ENCODE results near the gene POR. TPM values are rescaled to one million over a fixed set of nuclear protein-coding genes. Genes with fewer than 3 reads are reported as not detected.
"Not testable (repeated sequence)": the region's sequence is repeated elsewhere in the genome, so short reads cannot be mapped to it uniquely, and the experiment has no call there.

Gene POR
- total and polyA plus RNA-seq, 2 donors (not counting 1 experiment from before 2014, with no cell fraction given): 68.4 to 78.4 TPM

DNA sequence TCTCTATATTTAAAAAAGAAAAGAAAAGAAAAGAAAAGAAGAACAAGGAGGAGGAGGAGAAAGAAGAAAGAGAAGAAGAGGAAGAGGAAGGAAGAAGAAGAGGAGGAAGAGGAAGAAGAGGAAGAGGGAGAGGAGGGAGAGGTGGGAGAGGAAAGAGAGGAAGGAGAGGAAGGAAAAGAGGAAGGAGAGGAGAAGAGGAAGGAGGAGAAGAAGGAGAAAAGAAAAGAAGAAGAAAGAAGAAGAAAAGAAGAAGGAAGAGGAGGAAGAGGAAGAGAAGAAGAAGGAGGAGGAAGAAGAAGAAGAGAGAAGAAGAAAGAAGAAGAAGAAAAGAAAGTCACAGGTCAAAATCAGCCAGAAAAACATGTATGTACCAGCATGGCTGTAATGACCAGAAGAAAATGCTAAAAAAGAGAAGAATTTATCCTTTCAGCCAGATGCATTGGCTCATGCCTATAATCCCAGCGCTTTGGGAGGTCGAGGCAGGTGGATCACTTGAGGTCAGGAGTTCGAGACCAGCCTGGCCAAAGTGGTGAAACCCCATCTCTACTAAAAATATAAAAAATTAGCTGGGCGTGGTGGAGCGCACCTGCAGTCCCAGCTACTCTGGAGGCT lies 5.3 kb upstream of the POR start:
- ChIA-PET POLR2A (no interaction called here), CTCF (no interaction called here)
- no peaks in the 10 kb centered on the region for H3K27me3 Mint-ChIP-seq

DNA sequence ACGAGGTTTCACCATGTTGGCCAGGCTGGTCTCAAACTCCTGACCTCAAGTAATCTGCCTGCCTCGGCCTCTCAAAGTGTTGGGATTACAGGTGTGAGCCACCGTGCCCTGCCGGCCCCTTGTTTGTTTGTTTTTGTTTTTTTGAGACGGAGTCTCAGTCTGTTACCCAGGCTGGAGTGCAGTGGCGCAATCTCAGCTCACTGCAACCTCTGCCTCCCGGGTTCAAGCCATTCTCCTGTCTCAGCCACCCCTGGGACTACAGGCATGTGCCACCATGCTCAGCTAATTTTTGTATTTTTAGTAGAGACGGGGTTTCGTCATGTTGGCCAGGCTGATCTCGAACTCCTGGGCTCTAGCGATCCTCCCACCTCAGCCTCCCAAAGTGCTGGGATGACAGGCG lies 3.8 kb upstream of the POR start:
- H3K9ac ChIP-seq (ENCODE audit: low read length); H3K4me2 ChIP-seq (replicated peaks; ENCODE audit: low read depth, low read length, poor library complexity, severe bottlenecking); H4K20me1 ChIP-seq (ENCODE audit: control insufficient read depth, insufficient read depth, low read length, poor library complexity, severe bottlenecking); H2AFZ ChIP-seq (ENCODE audit: insufficient read depth, low read depth, low read length, poor library complexity, severe bottlenecking); H3K27ac Mint-ChIP-seq; H3K9me3 ChIP-seq (ENCODE audit: control extremely low read depth in 1 of 3, control insufficient read depth in 2 of 3, insufficient read depth in 1 of 3, low read length in 2 of 3); H3K9me3 Mint-ChIP-seq (ENCODE audit: insufficient read depth); ATAC-seq (ENCODE audit: low read depth); H3K27ac ChIP-seq (ENCODE audit: low read length in 2 of 2); CTCF ChIA-PET; H3K27me3 Mint-ChIP-seq; POLR2A ChIA-PET; H3K27me3 ChIP-seq (replicated peaks in 1 of 4; ENCODE audit: control extremely low read depth in 1 of 4, control insufficient read depth in 3 of 4, insufficient read depth in 4 of 4, low read length in 3 of 4); H3K4me3 ChIP-seq (ENCODE audit: control extremely low read depth in 1 of 5, extremely low read depth in 1 of 5, insufficient read depth in 1 of 5, low read depth in 2 of 5, low read length in 4 of 5); H3K36me3 ChIP-seq (replicated peaks in 1 of 2; ENCODE audit: control extremely low read depth in 1 of 2, control insufficient read depth in 1 of 2, extremely low read depth in 1 of 2, insufficient read depth in 2 of 2, low read length in 1 of 2); DNase-seq; H3K4me3 Mint-ChIP-seq: not testable (repeated sequence)
- peaks cover 13 to 18% of the 10 kb centered on the region in 2 donors for H3K4me1 ChIP-seq (ENCODE audit: control insufficient read depth in 2 of 2, insufficient read depth in 2 of 2, low read length in 2 of 2)
- intact Hi-C loops (cut with micrococcal nuclease): loop anchor here (10.0 kb wide), 1 partner anchor 484 kb away; no protein-coding TSS in a partner anchor
- WGBS (ENCODE audit: insufficient coverage): 92% methylated on average over 5 of the region's 12 CpGs
- H3K4me1 Mint-ChIP-seq: peaks cover 16% of the 10 kb centered on the region
- peaks cover 18% of the 10 kb centered on the region for H3K79me2 ChIP-seq (ENCODE audit: control insufficient read depth, insufficient read depth, low read length)

More for the DNA sequence above, 5.3 kb upstream of the POR start:
- ATAC-seq (ENCODE audit: low read depth) (no peak), DNase-seq (no peak)
- Histone ChIP-seq H3K27ac (ENCODE audit: low read length in 2 of 2) (no peak overlapping the region), H3K4me1 (ENCODE audit: control insufficient read depth in 2 of 2, insufficient read depth in 2 of 2, low read length in 2 of 2) (peaks cover 6 to 8% of the 10 kb centered on the region in 2 donors), H3K9me3 (ENCODE audit: control extremely low read depth in 1 of 3, control insufficient read depth in 2 of 3, insufficient read depth in 1 of 3, low read length in 2 of 3) (no peaks in the 10 kb centered on the region), H2AFZ (ENCODE audit: insufficient read depth, low read depth, low read length, poor library complexity, severe bottlenecking) (no peak overlapping the region), H3K27me3 (replicated peaks in 1 of 4; ENCODE audit: control extremely low read depth in 1 of 4, control insufficient read depth in 3 of 4, insufficient read depth in 4 of 4, low read length in 3 of 4) (no peaks in the 10 kb centered on the region), H3K36me3 (replicated peaks in 1 of 2; ENCODE audit: control extremely low read depth in 1 of 2, control insufficient read depth in 1 of 2, extremely low read depth in 1 of 2, insufficient read depth in 2 of 2, low read length in 1 of 2) (no peaks in the 10 kb centered on the region), H3K79me2 (ENCODE audit: control insufficient read depth, insufficient read depth, low read length) (peaks cover 7% of the 10 kb centered on the region), H4K20me1 (ENCODE audit: control insufficient read depth, insufficient read depth, low read length, poor library complexity, severe bottlenecking) (no peaks in the 10 kb centered on the region), H3K4me2 (replicated peaks; ENCODE audit: low read depth, low read length, poor library complexity, severe bottlenecking) (no peak overlapping the region), H3K4me3 (ENCODE audit: control extremely low read depth in 1 of 5, extremely low read depth in 1 of 5, insufficient read depth in 1 of 5, low read depth in 2 of 5, low read length in 4 of 5) (no peak overlapping the region), H3K9ac (ENCODE audit: low read length) (no peak overlapping the region)
- TF ChIP-seq EZH2 (IDR thresholded peaks at IDR 0.05; ENCODE audit: borderline replicate concordance, insufficient read depth, low read depth, low read length, poor library complexity, severe bottlenecking): no peak
- TF ChIP-seq, protein P1, sequence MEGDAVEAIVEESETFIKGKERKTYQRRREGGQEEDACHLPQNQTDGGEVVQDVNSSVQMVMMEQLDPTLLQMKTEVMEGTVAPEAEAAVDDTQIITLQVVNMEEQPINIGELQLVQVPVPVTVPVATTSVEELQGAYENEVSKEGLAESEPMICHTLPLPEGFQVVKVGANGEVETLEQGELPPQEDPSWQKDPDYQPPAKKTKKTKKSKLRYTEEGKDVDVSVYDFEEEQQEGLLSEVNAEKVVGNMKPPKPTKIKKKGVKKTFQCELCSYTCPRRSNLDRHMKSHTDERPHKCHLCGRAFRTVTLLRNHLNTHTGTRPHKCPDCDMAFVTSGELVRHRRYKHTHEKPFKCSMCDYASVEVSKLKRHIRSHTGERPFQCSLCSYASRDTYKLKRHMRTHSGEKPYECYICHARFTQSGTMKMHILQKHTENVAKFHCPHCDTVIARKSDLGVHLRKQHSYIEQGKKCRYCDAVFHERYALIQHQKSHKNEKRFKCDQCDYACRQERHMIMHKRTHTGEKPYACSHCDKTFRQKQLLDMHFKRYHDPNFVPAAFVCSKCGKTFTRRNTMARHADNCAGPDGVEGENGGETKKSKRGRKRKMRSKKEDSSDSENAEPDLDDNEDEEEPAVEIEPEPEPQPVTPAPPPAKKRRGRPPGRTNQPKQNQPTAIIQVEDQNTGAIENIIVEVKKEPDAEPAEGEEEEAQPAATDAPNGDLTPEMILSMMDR (IDR thresholded peaks at IDR 0.05): no peak
- H3K9me3 Mint-ChIP-seq (ENCODE audit: insufficient read depth): no peaks in the 10 kb centered on the region
- no peak overlapping the region for H3K27ac Mint-ChIP-seq
- 96% methylated on average over 4 of the region's 5 CpGs for WGBS (ENCODE audit: insufficient coverage)
- peaks cover 10% of the 10 kb centered on the region for H3K4me1 Mint-ChIP-seq
- H3K4me3 Mint-ChIP-seq: no peak overlapping the region
- intact Hi-C loops (cut with micrococcal nuclease): loop anchor here (10.0 kb wide), 1 partner anchor 485 kb away; no protein-coding TSS in a partner anchor
